ENCODE measurements around the gene SLC1A7.
A peak's percentile ranks its signal among the peaks of the same experiment; 100 is the strongest.

The SLC1A7 gene

DNA sequence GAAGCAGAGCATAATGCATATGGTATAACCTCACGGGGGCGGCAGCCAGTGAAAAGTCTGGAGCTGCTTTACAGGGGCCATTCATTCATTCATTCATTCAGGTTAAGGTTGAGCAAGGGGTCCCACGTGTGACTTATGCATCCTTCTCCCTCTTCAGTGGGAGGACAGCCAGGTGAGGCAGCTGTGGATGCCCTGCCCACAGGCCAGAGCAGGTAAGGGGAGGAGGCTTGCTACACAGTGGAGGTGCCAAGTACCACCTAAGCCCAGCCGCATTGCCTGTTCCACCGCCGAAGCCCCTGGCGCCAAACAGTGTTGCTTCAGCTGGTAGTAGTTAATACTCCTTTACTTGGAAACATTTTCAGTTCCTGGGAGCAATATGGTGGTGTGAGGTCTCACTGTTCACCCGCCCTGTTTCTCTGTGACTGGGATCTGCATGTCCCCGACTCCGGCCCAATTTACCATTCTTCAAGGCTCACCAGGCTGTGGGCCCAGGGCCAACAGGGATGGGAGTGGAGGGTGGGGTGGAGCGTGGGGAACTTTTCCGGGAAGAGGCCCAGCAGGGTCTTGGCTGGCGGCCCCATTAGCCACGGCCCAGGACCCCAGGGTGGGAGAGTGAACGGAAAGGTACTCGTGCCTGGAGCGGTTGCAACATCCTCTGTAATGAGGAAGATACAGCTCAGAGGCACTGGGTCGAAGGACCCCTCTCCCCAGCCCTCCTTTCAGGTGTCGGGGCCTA lies 81.1 kb downstream of the SLC1A7 start:
- DNase-seq (ENCODE audit: low read depth) = no peak

DNA sequence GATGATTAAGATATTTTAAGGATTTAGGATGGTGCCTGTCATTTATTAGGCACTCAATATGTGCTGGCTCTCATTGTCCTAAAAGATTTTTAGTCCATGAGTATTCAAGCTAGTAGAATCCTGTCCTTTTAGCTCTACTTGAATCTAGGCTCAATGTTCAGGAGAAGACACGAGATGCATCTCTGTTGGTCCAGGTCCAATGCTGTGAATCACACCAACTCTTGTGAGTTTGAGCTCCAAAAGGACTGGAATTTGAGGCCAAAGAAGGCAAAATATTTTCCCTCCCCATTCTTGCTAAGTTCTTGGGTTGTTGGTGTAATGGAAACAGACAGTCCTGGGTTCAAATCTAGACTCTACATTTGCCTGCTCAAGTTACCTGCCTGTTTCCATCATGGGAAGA lies 81.9 kb downstream of the SLC1A7 start:
- DNase-seq (ENCODE audit: low read depth) = peak; percentile 77

DNA sequence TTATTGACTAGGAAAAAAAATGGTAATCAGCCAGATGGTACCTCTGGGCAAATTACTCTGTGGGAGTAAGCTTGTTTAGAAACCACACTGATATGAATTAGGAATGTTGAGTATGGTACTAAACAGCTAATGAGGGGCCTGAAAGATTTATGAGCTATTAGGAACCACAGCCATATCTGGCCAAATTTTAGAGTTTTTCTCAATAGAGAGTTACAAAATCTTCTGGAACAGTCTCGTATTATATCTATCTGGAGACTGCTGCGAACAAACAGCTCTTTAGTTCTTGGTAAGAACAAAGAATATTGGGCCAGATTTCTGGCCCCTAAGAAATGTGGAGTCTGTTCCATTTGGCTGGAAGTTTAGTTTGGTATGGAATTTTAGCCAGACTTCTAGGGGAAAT lies 85.3 kb downstream of the SLC1A7 start:
- DNase-seq (ENCODE audit: low read depth) = peak; percentile 44

DNA sequence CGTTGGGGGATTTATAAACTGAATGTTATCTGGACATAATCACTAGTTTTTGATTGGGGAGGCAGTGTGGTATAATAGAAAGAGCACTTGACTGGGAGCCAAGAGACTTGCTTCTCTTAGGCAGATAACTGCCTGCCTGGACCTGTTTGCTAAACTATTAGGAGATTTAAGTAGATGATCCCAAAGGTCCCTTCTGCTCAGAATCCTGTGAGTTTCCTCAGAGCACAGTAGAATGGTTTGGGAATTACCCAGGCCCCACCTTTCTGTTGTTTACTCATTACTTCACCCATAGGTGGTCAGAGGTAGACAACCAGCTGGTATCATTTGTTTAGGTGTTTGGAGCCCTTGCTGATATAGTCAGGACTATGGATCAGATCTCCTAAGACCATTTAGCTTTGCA lies 90.8 kb downstream of the SLC1A7 start:
- no peak for DNase-seq (ENCODE audit: low read depth)

DNA sequence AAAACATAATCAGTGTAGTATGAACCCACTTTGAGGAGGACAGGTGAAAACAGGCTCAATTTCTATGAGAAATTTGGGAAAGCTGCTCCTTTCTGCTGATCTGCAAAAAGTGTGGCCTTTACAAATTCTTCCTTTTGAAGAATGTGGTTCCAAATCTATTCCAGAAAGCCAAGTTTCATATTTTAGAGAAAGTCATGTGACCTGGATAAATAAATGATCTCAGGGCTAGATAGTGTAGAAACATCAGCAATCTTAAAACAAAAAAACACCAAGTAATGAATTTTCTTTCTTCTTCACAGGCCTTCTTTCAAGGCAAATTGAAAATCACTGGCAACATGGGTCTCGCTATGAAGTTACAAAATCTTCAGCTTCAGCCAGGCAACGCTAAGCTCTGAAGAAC lies 92.1 kb downstream of the SLC1A7 start:
- no peak for DNase-seq (ENCODE audit: low read depth)

DNA sequence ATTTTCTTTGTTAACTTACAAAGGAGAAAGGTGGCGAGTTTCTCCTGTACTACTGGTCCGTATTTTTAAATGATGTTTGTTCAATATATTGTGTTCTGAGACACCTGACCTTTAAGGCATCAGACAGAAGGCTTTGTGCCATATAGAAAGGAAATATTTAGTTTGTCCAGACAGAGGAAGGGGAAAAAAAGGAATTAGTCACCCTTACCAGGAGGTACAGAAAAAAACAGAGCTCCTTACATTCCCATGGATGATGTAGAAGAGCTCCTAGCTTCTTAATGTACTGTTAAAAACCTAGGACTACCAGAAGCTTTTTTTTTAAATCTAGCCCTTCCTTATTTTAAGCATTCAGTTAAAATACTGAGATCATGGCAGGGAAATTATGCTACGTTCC lies 92.9 kb downstream of the SLC1A7 start:
- no peak for DNase-seq (ENCODE audit: low read depth)

GRCh38 chr1:53048960-53049573 lies 93.4 kb downstream of the SLC1A7 start:
- DNase-seq (ENCODE audit: low read depth) = no peak

- peak; percentile 23 for DNase-seq (ENCODE audit: low read depth)
These were observed 94.4 kb downstream of the SLC1A7 start for GRCh38 chr1:53047737-53048736.

GRCh38 chr1:53046930-53047329 lies 95.5 kb downstream of the SLC1A7 start:
- peak; percentile 17 for DNase-seq (ENCODE audit: low read depth)

DNA sequence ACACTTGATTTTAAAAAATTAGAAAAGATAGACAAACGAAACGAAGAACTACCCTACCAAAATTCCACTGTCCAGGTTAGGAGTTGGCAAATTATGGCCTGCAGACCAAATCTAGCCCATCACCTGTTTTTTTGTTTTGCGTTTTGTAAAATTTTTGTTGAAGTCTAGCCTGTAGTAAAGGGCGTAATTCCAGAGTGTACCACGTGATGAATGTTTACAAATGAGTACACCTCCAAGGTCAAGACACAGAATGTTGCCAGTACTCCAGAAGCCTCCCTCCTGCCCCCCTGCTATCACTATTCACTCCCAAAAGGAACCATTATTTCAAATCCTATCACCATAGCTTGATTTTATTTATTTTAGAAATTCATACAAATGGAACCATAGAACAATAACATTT lies 97.5 kb downstream of the SLC1A7 start:
- DNase-seq (ENCODE audit: low read depth) = no peak

DNA sequence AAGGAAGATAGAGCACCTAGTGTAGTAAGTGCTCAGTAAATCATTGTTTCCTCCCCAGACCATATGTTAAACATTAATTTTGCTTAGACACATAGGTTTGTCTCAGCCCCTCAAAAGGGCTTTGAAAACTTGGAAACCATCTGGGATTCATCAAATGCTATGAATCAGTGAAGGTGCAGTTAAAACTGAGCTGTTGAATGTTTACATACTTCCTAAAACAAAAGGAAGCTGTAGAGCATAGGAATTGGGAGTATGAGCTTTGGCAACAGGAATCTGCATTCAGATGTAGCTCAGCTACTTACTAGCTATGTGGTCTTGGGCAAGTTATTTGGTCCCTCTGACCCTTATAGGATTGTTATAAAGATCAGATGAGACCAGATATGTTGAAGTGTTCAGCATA lies 99.2 kb downstream of the SLC1A7 start:
- peak; percentile 78 for DNase-seq (ENCODE audit: low read depth)

GRCh38 chr1:53038566-53038965 lies 103.9 kb downstream of the SLC1A7 start:
- DNase-seq (ENCODE audit: low read depth) = no peak
